OCI-M1 (cell line): ENCODE data around the gene PLCB1.
A peak's percentile ranks its signal among the peaks of the same experiment; 100 is the strongest.

Experiments
- DNase-seq: peaks from one replicate; lab custom pipeline; 2025; lab: John Stamatoyannopoulos, UW

PLCB1 gene

DNA sequence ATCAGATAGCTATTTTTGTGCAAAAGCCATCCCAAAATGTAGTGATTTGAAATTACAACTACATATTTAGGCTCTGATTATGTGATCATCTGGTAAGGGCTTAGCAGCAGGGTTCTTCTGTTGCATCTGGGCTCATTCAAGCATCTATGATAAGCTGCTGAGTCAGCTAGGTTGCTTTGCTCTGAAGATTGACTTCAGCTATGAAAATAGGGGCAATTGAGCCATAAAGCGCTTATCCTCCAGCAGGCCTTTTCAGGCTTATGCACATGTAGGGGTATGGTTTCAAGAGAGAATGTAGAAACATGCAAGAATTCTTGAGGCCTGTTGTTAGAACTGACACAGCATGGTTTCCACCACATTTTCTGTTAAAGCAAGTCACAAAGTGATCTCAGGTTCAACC is 114.1 kb downstream of the PLCB1 start:
- no peak for DNase-seq

DNA sequence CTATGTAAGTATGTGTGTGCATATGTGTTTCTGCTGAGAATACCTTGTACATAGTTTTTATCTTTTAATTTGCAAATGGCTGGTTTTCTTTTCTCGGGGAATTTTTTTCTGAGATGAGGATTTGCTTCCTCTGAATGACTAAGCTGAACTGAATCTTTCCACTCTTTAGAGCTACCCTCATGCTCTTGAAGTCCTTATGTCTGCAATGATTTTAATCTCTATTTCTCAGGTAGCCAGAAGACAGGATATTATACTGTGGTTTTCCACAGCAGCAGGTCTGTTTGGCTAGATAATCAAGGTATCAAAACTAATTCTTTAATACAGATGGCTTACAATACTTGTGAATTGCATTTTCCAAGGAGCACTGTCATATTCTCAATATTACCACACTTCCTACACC is 114.7 kb downstream of the PLCB1 start:
- no peak for DNase-seq

- DNase-seq: no peak
These were observed 116.0 kb downstream of the PLCB1 start for GRCh38 chr20:8248051-8248450.

- no peak for DNase-seq
These were observed 117.6 kb downstream of the PLCB1 start for GRCh38 chr20:8249634-8250033.

GRCh38 chr20:8250539-8251200 is 118.6 kb downstream of the PLCB1 start:
- DNase-seq: no peak

GRCh38 chr20:8251201-8251575 is 119.1 kb downstream of the PLCB1 start:
- DNase-seq: no peak

GRCh38 chr20:8254911-8255582 is 123.0 kb downstream of the PLCB1 start:
- DNase-seq: no peak

DNA sequence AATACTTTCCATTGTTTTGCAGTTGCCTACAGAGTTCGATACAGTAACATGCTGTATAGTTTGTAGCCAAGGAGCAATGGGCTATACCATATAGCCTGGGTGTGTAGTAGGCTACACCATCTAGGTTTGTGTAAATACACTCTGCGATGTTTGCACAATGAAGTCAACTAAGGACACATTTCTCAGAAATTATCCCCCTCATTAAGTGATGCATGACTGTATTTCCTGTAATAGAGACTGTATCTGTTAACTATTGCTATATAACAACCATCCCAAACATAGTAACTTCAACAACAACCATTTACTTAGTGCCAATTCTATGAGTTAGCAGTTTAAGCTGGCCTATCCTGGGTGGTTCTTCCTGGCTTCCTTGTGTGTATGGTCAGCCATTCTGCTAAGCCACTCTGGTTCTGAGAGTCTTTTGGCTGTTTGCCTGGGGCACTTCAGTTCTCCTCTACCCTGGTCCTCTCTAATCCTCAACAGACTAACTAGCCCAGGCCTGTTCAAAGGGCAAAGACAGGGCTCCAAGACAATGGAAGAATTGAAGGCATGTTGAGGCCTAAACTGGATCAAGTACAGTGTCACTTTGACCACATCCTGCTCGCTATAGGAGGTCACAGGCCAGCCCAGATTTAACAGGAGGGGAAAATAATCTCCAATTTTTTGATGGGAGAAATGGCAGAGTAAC is 124.0 kb downstream of the PLCB1 start:
- DNase-seq: no peak

DNA sequence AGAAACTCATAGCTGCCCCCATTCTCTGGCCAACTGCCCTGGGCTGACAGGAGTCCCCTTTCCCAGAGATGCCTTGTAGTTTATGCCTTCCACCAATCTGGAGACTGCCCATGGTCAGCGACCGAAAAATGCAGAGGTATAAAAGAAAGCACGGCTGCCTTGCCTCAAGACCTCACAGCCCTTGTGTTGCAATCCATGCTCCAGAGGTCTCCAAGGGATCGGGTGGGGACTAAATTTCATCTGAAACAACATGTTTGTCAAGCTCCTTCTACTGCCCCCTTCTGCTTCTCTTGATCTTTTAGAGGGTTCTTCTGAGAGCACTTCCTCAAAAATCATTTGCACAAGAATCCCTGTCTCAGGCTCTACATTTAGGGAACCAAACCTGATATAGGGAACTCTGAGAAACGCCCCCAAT is 128.8 kb downstream of the PLCB1 start:
- no peak for DNase-seq

DNA sequence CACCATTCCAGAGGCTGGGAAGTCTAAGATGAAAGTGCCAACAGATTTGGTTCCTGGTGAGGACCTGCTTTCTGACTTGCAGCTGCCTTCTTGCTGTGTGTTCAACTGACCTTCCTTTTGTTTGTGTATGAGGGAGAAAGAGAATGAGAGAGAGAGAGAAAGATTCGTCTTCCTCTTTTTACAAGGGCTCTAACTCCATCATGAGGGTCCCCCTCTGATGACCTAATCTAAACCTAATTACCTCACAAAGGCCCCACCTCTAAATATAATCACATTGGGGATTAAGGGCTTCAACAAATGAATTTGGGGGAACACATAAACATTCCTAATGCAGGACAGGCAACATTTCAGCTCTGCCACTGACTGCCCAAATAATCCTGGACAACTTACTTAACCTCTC is 130.7 kb downstream of the PLCB1 start:
- no peak for DNase-seq

DNA sequence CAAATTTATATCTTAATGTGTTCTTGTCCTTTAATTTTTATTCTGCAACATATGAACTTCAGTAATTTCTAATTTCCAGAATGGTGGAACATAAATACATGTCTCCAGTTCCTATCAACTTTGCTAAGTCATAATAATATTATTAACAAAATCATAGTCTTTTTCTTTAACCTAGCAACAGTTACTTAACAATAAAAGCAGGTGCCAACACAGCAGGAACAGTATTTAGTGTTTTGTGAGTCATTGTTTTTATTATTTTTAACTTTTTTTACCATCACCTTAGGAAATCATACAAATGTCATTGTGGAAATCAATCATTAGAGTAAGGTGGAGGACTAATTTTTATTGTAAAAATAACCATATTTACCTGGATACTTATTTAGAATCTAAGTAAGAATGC is 133.5 kb downstream of the PLCB1 start:
- no peak for DNase-seq

- DNase-seq: no peak
These were observed 134.9 kb downstream of the PLCB1 start for GRCh38 chr20:8267009-8267408.

- DNase-seq: peak; percentile 38
These were observed 139.7 kb downstream of the PLCB1 start for GRCh38 chr20:8271727-8272126.

DNA sequence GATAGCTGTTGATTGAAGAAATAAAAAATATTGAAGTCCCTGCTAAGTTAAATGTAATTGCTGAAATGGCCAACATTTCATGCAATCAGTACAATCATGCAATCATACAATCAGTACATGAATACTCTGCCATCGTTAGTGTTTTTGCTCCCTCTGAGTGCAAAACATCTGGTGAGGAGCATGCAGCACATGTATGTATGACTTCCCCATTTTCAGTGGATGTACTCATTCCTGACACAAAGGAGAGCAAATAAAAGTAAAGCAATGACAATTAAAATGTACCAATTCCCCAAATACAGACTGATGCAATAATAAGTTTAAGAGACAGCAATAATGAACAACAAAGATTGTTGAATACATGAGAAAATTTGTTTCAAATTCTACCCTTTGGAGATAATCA is 140.7 kb downstream of the PLCB1 start:
- DNase-seq: peak; percentile 2

GRCh38 chr20:8284902-8285301 is 152.8 kb downstream of the PLCB1 start:
- no peak for DNase-seq

GRCh38 chr20:8287340-8287739 is 155.3 kb downstream of the PLCB1 start:
- DNase-seq: no peak

DNA sequence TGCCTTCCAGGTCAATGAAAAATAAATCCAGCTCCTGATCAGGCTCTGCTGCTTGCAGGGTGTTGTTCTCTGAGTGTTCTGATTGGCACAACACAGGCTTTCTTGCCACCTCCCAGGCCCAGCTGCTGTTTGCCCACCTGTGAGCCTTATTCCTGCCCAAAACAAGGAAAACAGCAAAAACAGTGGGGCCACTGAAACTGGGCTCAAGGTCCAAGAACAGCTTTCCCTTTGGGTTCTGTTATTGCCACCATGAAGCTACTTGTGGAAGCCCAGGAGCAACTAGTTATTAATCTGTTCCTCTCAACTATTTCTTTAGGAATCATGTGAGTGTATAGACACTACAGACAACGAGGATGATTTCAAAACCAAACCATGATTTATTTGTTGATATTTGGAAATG is 159.1 kb downstream of the PLCB1 start:
- no peak for DNase-seq

DNA sequence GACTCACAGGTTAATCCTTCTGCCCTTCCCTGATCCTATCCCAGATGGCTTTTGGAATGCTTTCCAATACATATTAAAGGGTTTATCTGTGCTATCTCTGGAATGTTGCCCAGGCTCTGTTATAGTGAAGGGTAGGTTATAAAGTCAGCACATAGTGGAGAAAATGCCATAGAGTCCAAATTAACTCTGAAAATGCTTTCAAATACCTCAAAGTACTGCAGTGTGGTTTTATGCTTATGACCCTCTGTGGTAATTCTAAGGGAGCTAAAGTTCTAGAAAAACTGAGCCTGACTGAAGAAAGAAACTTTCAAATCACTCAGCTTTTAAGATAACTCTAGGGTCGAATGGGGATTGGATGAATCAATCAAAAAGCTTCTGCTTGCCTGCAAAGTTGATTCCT is 159.8 kb downstream of the PLCB1 start:
- DNase-seq: no peak

DNA sequence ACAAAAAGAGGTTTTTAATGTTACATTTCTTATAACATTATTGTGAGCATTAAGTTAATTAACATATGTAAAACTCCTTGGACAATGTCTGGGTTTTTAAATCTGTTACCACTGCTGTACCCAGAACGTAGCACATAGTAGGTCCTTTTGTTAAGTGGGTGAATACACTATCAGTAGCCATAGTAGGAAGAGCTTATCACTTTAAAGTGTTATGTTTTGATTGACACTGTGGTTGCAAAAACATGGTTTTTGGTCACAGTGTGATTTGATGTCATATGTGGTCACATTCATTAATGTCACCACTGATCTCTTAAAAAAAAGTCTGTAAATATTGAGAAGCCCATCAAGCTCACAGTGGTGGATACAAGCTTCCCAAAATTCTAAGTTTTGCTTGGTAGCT is 160.7 kb downstream of the PLCB1 start:
- DNase-seq: no peak

GRCh38 chr20:8293750-8294149 is 161.7 kb downstream of the PLCB1 start:
- DNase-seq: no peak

GRCh38 chr20:8296536-8296935 is 164.5 kb downstream of the PLCB1 start:
- DNase-seq: no peak

- DNase-seq: no peak
These were observed 166.5 kb downstream of the PLCB1 start for GRCh38 chr20:8298426-8299043.

DNA sequence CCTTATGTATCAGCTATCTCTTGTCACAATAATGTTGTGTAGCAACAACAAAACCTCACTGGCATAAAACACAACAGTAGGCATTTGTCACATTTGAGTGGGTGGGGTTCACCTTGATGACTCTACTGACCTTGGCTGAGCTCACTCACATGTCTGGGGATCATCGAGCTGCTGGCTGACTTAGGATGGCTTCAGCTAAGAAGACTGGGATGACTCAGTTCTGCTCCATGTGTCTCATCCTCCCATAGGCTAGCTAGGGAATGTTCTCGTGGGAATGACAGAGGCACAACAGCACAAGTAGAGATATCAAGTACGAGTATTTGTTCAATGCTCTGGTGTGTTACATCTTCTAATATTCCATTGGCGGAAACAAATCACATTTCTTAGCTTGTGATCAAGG is 167.9 kb downstream of the PLCB1 start:
- no peak for DNase-seq
